GM19372 (cell line): Measurements from ENCODE around the gene LYSMD1.

Experiments
- ATAC-seq: cut with Tn5 transposase; IDR thresholded peaks from one replicate; pipeline ENCODE4 v1.9.1; 2021; ENCODE audit warnings: mild to moderate bottlenecking, low read depth, moderate library complexity; ENCODE audit not compliant: unreplicated experiment

The LYSMD1 gene

GRCh38 chr1:151143986-151144385 is 21.7 kb downstream of the LYSMD1 start:
- no peak for ATAC-seq

GRCh38 chr1:151143057-151143435 is 22.7 kb downstream of the LYSMD1 start:
- no peak for ATAC-seq

GRCh38 chr1:151142411-151143056 is 23.2 kb downstream of the LYSMD1 start:
- no peak for ATAC-seq

- no peak for ATAC-seq
Observed at GRCh38 chr1:151137789-151138188, 27.9 kb downstream of the LYSMD1 start.

- ATAC-seq: no peak
Observed at GRCh38 chr1:151135433-151136385, 30.0 kb downstream of the LYSMD1 start.

GRCh38 chr1:151134991-151135390 is 30.7 kb downstream of the LYSMD1 start:
- no peak for ATAC-seq

- no peak for ATAC-seq
Observed at GRCh38 chr1:151134396-151134795, 31.3 kb downstream of the LYSMD1 start.

GRCh38 chr1:151133018-151133806 is 32.5 kb downstream of the LYSMD1 start:
- ATAC-seq: no peak

GRCh38 chr1:151132335-151133017 is 33.2 kb downstream of the LYSMD1 start:
- no peak for ATAC-seq

- ATAC-seq: no peak
Observed at GRCh38 chr1:151131701-151132334, 33.9 kb downstream of the LYSMD1 start.

GRCh38 chr1:151130987-151131586 is 34.6 kb downstream of the LYSMD1 start:
- peak; percentile 65 for ATAC-seq

GRCh38 chr1:151128800-151129199 is 36.9 kb downstream of the LYSMD1 start:
- ATAC-seq: no peak

GRCh38 chr1:151124763-151125403 is 40.8 kb downstream of the LYSMD1 start:
- ATAC-seq: no peak

- ATAC-seq: no peak
Observed at GRCh38 chr1:151113877-151114276, 51.8 kb downstream of the LYSMD1 start.
